Fibroblast of lung (primary cell): Measurements from ENCODE around the gene RTN1. TPM values are rescaled to one million over a fixed set of nuclear protein-coding genes. Genes with fewer than 3 reads are reported as not detected.

ENCODE experiments used
- DNase-seq, 2 donors: peaks; one replicate each; pipeline versions ENCODE4 v3.0.0 to v3.0.0-alpha.2; 2010; ENCODE audit warnings: low read depth in 2 of 2
- H2AFZ ChIP-seq: 2 replicates; pipeline ENCODE4 v1.5.1; 2012; ENCODE audit warnings: low read length, control low read depth, inconsistent platforms
- H3K27ac ChIP-seq: 2 replicates; pipeline ENCODE4 v1.5.1; 2011; ENCODE audit warnings: low read length, control low read depth; ENCODE audit not compliant: insufficient read depth
- H3K27me3 ChIP-seq: 2 replicates; pipeline ENCODE4 v1.5.1; 2011; ENCODE audit warnings: mild to moderate bottlenecking, low read length; ENCODE audit not compliant: control insufficient read depth, insufficient read depth
- H3K36me3 ChIP-seq: 2 replicates; pipeline ENCODE4 v1.5.1; 2011; ENCODE audit warnings: low read length; ENCODE audit not compliant: control insufficient read depth, insufficient read depth
- H3K4me1 ChIP-seq: 2 replicates; pipeline ENCODE4 v1.5.1; 2011; ENCODE audit warnings: low read length; ENCODE audit not compliant: control insufficient read depth, insufficient read depth; ENCODE audit errors: extremely low read depth
- H3K4me2 ChIP-seq: 2 replicates; pipeline ENCODE4 v1.5.1; 2011; ENCODE audit warnings: low read length, control low read depth; ENCODE audit not compliant: insufficient read depth; ENCODE audit errors: extremely low read depth
- H3K4me3 ChIP-seq, 4 experiments: fragments of 200-600 bp in 1 of 4; sonication (generic) in 1 of 4; replicated peaks in 1 of 4; 2 replicates each; pipeline ENCODE4 v1.5.1; 2011 to 2016; ENCODE audit warnings: low read length in 4 of 4, low read depth in 3 of 4, mild to moderate bottlenecking in 3 of 4, control low read depth in 2 of 4, inconsistent platforms in 1 of 4, mixed read lengths in 1 of 4; ENCODE audit not compliant: insufficient read depth in 1 of 4; ENCODE audit errors: control extremely low read depth in 1 of 4
- H3K79me2 ChIP-seq: 2 replicates; pipeline ENCODE4 v1.5.1; 2012; ENCODE audit warnings: mild to moderate bottlenecking, low read length, inconsistent platforms; ENCODE audit not compliant: control insufficient read depth, insufficient read depth
- H3K9ac ChIP-seq: 2 replicates; pipeline ENCODE4 v1.5.1; 2011; ENCODE audit warnings: mild to moderate bottlenecking, low read length, control low read depth; ENCODE audit not compliant: insufficient read depth
- H3K9me3 ChIP-seq: 2 replicates; pipeline ENCODE4 v1.5.1; 2012; ENCODE audit warnings: low read depth, low read length; ENCODE audit not compliant: control insufficient read depth, insufficient read depth
- H4K20me1 ChIP-seq: 2 replicates; pipeline ENCODE4 v1.5.1; 2011; ENCODE audit warnings: low read length; ENCODE audit not compliant: control insufficient read depth, insufficient read depth; ENCODE audit errors: extremely low read depth
- EZH2 ChIP-seq: IDR thresholded peaks from 2 replicates; pipeline ENCODE4 v1.5.1; 2012; ENCODE audit warnings: low read length, control low read depth, mild to moderate bottlenecking; ENCODE audit errors: missing control alignments
- polyA plus RNA-seq, 2 donors: library from polyadenylated mRNA; depleted of rRNA in 1 of 2; stranded (reverse) in 1 of 2; unstranded in 1 of 2; fragments of >200 nt; gene quantifications; 2 replicates each; pipeline ENCODE4 v1.2.1, GENCODE V29; 2011 to 2012; ENCODE audit warnings: missing spikeins in 1 of 2
- total RNA-seq: library from RNA; depleted of rRNA; stranded (reverse); fragments of >200 nt; gene quantifications from 2 replicates; pipeline ENCODE4 v1.2.1, GENCODE V29; 2014
- TF ChIP-seq, protein P1 (sequence below), 2 donors: IDR thresholded peaks in 1 of 2; conservative IDR thresholded peaks in 1 of 2; 1 replicate in 1 of 2; 2 replicates in 1 of 2; pipeline ENCODE4 v1.5.1; 2011 to 2012; ENCODE audit warnings: low read length in 2 of 2, control low read depth in 1 of 2, inconsistent platforms in 1 of 2, low read depth in 1 of 2, mild to moderate bottlenecking in 1 of 2

RTN1 gene
- total and polyA plus RNA-seq, 2 donors (not counting 1 experiment from before 2014, with no cell fraction given): 0.17 to 0.92 TPM

DNA sequence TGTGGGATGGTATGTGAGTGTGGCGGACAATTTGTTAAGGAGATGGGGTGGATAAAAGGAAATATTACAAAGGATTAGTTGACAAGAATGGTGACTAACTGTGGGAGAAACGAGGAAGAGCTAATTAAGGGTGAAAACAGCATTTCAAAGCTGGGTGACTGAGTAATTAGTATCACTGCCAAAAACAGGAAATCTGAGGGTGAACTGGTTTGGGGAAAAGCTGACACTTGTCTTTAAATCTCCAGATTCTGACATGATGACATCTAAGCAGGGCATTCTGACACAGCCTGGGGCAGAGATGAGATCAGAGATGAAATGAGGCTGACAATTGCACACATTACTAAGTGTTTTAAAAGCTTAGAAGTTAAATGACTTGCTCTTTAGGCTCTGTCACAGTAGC is 251.5 kb downstream of the RTN1 start:
- Histone ChIP-seq H3K4me3 (no peak overlapping the region), H3K79me2 (no peaks in the 10 kb centered on the region), H3K9me3 (no peaks in the 10 kb centered on the region), H2AFZ (no peak overlapping the region), H3K27ac (no peak overlapping the region), H3K4me1 (no peaks in the 10 kb centered on the region), H3K27me3 (no peaks in the 10 kb centered on the region), H3K4me2 (no peak overlapping the region), H3K9ac (no peak overlapping the region), H3K36me3 (no peaks in the 10 kb centered on the region), H4K20me1 (no peaks in the 10 kb centered on the region)
- no peak for DNase-seq
- TF ChIP-seq EZH2: no peak
- TF ChIP-seq, protein P1, sequence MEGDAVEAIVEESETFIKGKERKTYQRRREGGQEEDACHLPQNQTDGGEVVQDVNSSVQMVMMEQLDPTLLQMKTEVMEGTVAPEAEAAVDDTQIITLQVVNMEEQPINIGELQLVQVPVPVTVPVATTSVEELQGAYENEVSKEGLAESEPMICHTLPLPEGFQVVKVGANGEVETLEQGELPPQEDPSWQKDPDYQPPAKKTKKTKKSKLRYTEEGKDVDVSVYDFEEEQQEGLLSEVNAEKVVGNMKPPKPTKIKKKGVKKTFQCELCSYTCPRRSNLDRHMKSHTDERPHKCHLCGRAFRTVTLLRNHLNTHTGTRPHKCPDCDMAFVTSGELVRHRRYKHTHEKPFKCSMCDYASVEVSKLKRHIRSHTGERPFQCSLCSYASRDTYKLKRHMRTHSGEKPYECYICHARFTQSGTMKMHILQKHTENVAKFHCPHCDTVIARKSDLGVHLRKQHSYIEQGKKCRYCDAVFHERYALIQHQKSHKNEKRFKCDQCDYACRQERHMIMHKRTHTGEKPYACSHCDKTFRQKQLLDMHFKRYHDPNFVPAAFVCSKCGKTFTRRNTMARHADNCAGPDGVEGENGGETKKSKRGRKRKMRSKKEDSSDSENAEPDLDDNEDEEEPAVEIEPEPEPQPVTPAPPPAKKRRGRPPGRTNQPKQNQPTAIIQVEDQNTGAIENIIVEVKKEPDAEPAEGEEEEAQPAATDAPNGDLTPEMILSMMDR (conservative IDR thresholded peaks at IDR 0.05 in 1 of 2, IDR thresholded peaks at IDR 0.05 in 1 of 2; ENCODE audit: low read depth in 1 of 2, low read length in 2 of 2): no peak

DNA sequence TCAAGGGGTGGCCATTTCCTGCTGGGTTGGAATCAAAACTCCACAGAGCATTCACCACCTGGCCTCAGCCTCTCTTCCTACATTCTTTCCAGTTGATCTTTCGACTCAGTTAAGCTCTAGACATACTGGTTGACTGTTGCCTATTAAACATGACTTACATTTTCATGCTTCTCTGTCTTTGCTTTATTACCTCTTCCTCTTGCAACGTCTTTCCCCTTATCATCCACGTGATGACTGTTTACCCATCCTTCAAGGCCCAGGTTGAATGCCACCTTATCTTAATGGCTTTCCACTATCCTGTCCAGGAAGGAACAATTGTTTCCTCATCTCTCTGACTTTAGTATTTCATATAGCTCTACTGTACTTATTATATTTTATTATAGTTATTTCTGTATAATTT is 269.5 kb downstream of the RTN1 start:
- no peak overlapping the region for H2AFZ ChIP-seq
- no peak overlapping the region for H3K9ac ChIP-seq
- H3K4me1 ChIP-seq: no peaks in the 10 kb centered on the region
- TF ChIP-seq, protein P1 (conservative IDR thresholded peaks at IDR 0.05 in 1 of 2, IDR thresholded peaks at IDR 0.05 in 1 of 2; ENCODE audit: low read depth in 1 of 2, low read length in 2 of 2): no peak
- no peak for TF ChIP-seq EZH2
- no peaks in the 10 kb centered on the region for H3K79me2 ChIP-seq
- no peaks in the 10 kb centered on the region for H3K36me3 ChIP-seq
- peaks cover 4% of the 10 kb centered on the region for H3K27me3 ChIP-seq
- no peaks in the 10 kb centered on the region for H3K9me3 ChIP-seq
- no peak overlapping the region for H3K4me3 ChIP-seq
- no peak overlapping the region for H3K4me2 ChIP-seq
- H3K27ac ChIP-seq: no peak overlapping the region
- DNase-seq: no peak
- H4K20me1 ChIP-seq: no peaks in the 10 kb centered on the region

DNA sequence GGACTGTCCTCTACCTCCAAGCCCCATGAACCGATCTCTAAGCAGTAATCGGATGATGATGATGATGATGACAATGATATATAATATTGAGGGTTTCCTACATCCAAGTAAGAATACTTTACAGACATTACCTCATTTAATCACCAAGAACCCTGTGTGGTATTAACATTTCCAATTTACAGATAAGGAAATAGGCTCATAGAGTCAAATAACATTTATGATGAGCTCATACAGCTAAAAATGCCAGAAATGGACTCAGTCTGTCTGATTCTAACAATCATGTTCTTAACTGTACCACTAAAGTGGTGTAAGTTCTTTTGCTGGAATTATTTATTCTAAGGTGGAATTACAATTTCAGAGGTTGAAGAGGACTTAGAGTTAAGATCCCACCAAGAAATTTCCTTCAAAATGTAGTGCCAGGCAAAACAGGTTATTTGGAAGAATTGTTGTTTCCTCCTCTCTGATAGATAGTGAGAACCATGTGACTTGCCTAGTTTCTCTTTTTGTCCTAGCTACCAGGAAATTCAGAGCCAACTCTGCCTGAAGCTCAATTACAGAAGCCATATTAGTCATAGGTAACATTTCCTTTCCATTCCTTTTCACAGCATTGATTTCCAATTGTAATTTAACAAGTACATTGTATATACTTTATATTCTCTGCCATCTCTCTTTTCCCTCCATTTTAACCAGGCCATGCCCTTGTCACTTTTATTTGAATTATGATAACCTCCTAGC is 270.2 kb downstream of the RTN1 start:
- H3K4me1 ChIP-seq: no peaks in the 10 kb centered on the region
- H3K4me2 ChIP-seq: no peak overlapping the region
- H2AFZ ChIP-seq: no peak overlapping the region
- H4K20me1 ChIP-seq: no peaks in the 10 kb centered on the region
- no peaks in the 10 kb centered on the region for H3K9me3 ChIP-seq
- H3K27me3 ChIP-seq: peaks cover 4% of the 10 kb centered on the region
- no peak for TF ChIP-seq EZH2
- TF ChIP-seq, protein P1 (conservative IDR thresholded peaks at IDR 0.05 in 1 of 2, IDR thresholded peaks at IDR 0.05 in 1 of 2; ENCODE audit: low read depth in 1 of 2, low read length in 2 of 2): no peak
- no peak overlapping the region for H3K4me3 ChIP-seq
- H3K79me2 ChIP-seq: no peaks in the 10 kb centered on the region
- peak in 1 of 2 donors; percentile 63 for DNase-seq
- no peak overlapping the region for H3K27ac ChIP-seq
- no peak overlapping the region for H3K9ac ChIP-seq
- H3K36me3 ChIP-seq: no peaks in the 10 kb centered on the region
